HepG2 (cell line): ENCODE results near the gene KLHL11. TPM values are rescaled to one million over a fixed set of nuclear protein-coding genes. Genes with fewer than 3 reads are reported as not detected.
A peak's percentile ranks its signal among the peaks of the same experiment; 100 is the strongest.

Source experiments
- ERF ChIP-seq: IDR thresholded peaks from 2 replicates; pipeline ENCODE4 v1.6.1; 2018; ENCODE audit warnings: missing biosample characterization, missing genetic modification reagents
- GTF3A ChIP-seq: sonication (generic); formaldehyde crosslinking; conservative IDR thresholded peaks from 2 replicates; pipeline ENCODE4 v1.4.0; 2020; ENCODE audit warnings: mild to moderate bottlenecking, missing genetic modification reagents
- LCORL ChIP-seq, 2 experiments: fragments of 450-650 bp in 1 of 2; sonication (generic) in 1 of 2; formaldehyde crosslinking in 1 of 2; IDR thresholded peaks; 2 replicates each; pipeline versions ENCODE4 v1.5.0 to v1.6.1; 2017 to 2020; ENCODE audit warnings: antibody characterized with exemption in 1 of 2, missing genetic modification reagents in 1 of 2
- POLR2A ChIP-seq, 2 experiments: IDR thresholded peaks; 2 replicates each; pipeline ENCODE4 v1.6.1; 2011; ENCODE audit warnings: low read depth in 2 of 2, low read length in 2 of 2, mild to moderate bottlenecking in 1 of 2, moderate library complexity in 1 of 2; ENCODE audit not compliant: insufficient read depth in 1 of 2
- POLR2AphosphoS5 ChIP-seq: IDR thresholded peaks from 2 replicates; pipeline ENCODE4 v1.6.1; 2012; ENCODE audit warnings: low read depth, low read length
- RBFOX2 ChIP-seq: fragments of 200-400 bp; formaldehyde crosslinking; IDR thresholded peaks from 2 replicates; pipeline ENCODE4 v1.6.1; 2017; ENCODE audit warnings: low read depth, mild to moderate bottlenecking, low read length
- RFXANK ChIP-seq: IDR thresholded peaks from 2 replicates; pipeline ENCODE4 v1.6.1; 2016
- SETDB1 ChIP-seq: sonication (generic); formaldehyde crosslinking; IDR thresholded peaks from 2 replicates; pipeline ENCODE4 v1.5.1; 2020; ENCODE audit warnings: missing genetic modification reagents, mild to moderate bottlenecking, borderline replicate concordance
- SMAD9 ChIP-seq: sonication (generic); formaldehyde crosslinking; IDR thresholded peaks from 2 replicates; pipeline ENCODE4 v1.5.1; 2020; ENCODE audit warnings: mild to moderate bottlenecking, missing genetic modification reagents
- SOX6 ChIP-seq, 2 experiments: fragments of 450-650 bp in 1 of 2; sonication (generic) in 1 of 2; formaldehyde crosslinking in 1 of 2; IDR thresholded peaks; 2 replicates each; pipeline versions ENCODE4 v1.4.0 to v1.6.1; 2017 to 2020; ENCODE audit warnings: antibody characterized with exemption in 1 of 2, mild to moderate bottlenecking in 1 of 2, missing genetic modification reagents in 1 of 2
- SP1 ChIP-seq, 2 experiments: fragments of 450-650 bp in 1 of 2; sonication (generic) in 1 of 2; formaldehyde crosslinking in 1 of 2; IDR thresholded peaks; 2 replicates each; pipeline versions ENCODE4 v1.4.0 to v1.6.1; 2016 to 2020; ENCODE audit warnings: missing genetic modification reagents in 1 of 2
- SP2 ChIP-seq: sonication (generic); formaldehyde crosslinking; IDR thresholded peaks from 2 replicates; pipeline ENCODE4 v1.5.1; 2020; ENCODE audit warnings: mild to moderate bottlenecking, missing genetic modification reagents
- TOPORS ChIP-seq: sonication (generic); formaldehyde crosslinking; IDR thresholded peaks from 2 replicates; pipeline ENCODE4 v1.8.0; 2023; ENCODE audit warnings: mild to moderate bottlenecking, missing genetic modification reagents
- ZBTB38 ChIP-seq: sonication (generic); formaldehyde crosslinking; IDR thresholded peaks from 2 replicates; pipeline ENCODE4 v1.5.1; 2020; ENCODE audit warnings: mild to moderate bottlenecking, missing genetic modification reagents
- ZBTB7B ChIP-seq: sonication (generic); formaldehyde crosslinking; IDR thresholded peaks from 2 replicates; pipeline ENCODE4 v1.4.0; 2020; ENCODE audit warnings: missing genetic modification reagents
- ZMYM2 ChIP-seq: sonication (generic); formaldehyde crosslinking; IDR thresholded peaks from 2 replicates; pipeline ENCODE4 v1.8.0; 2022; ENCODE audit warnings: mild to moderate bottlenecking, missing genetic modification reagents
- ZNF34 ChIP-seq: sonication (generic); formaldehyde crosslinking; IDR thresholded peaks from 2 replicates; pipeline ENCODE4 v1.4.0; 2020; ENCODE audit warnings: mild to moderate bottlenecking, missing genetic modification reagents, borderline replicate concordance
- ZNF558 ChIP-seq: sonication (generic); formaldehyde crosslinking; IDR thresholded peaks from 2 replicates; pipeline ENCODE4 v1.9.0; 2022; ENCODE audit warnings: mild to moderate bottlenecking, missing genetic modification reagents, borderline replicate concordance
- ZNF607 ChIP-seq: sonication (generic); formaldehyde crosslinking; IDR thresholded peaks from 2 replicates; pipeline ENCODE4 v1.5.1; 2020; ENCODE audit warnings: missing genetic modification reagents, mild to moderate bottlenecking, borderline replicate concordance
- ZNF678 ChIP-seq: sonication (generic); formaldehyde crosslinking; IDR thresholded peaks from 2 replicates; pipeline ENCODE4 v1.4.0; 2020; ENCODE audit warnings: mild to moderate bottlenecking, missing genetic modification reagents
- polyA plus RNA-seq, 8 experiments: library from polyadenylated mRNA; depleted of rRNA in 3 of 8; stranded (reverse) in 7 of 8; unstranded in 1 of 8; fragments of >200 nt; fragmentation: Illumina TruSeq in 4 of 8; extraction: Trizol in 4 of 8; gene quantifications; 2 replicates each; pipeline versions ENCODE4 v1.2.1 to v1.2.3, GENCODE V29; 2011 to 2016; ENCODE audit warnings: low read depth in 4 of 8, missing spikeins in 1 of 8, mixed read lengths in 1 of 8; ENCODE audit not compliant: insufficient read depth in 1 of 8
- total RNA-seq, 5 experiments: library from RNA; depleted of rRNA; stranded (reverse); fragments of >200 nt; fragmentation: Illumina TruSeq; extraction: Trizol; gene quantifications; 2 replicates each; pipeline ENCODE4 v1.2.3, GENCODE V29; 2016; ENCODE audit warnings: low read depth in 1 of 5
- TF ChIP-seq, protein P1 (sequence below): sonication (generic); formaldehyde crosslinking; IDR thresholded peaks from 2 replicates; pipeline ENCODE4 v1.5.1; 2020; ENCODE audit warnings: missing genetic modification reagents, mild to moderate bottlenecking, borderline replicate concordance
- TF ChIP-seq, protein P2 (sequence below): sonication (generic); formaldehyde crosslinking; IDR thresholded peaks from 2 replicates; pipeline ENCODE4 v1.4.0; 2020; ENCODE audit warnings: mild to moderate bottlenecking, missing genetic modification reagents

Gene KLHL11
- total and polyA plus RNA-seq, 2 of the 13 experiments (the other 11 are each of a cell fraction or from before 2014, with no cell fraction given): 7.7 to 27.5 TPM

GRCh38 chr17:41835800-41836549 is 29.2 kb downstream of the KLHL11 start, which contains the start of gene NT5C3B (continued):
- no peak for TF ChIP-seq SP1 (IDR thresholded peaks at IDR 0.05)
- peak; percentile 27; the same call in 1 of the 2 replicates for TF ChIP-seq SP1 (CRISPR knock-in tag; IDR thresholded peaks at IDR 0.05)
- TF ChIP-seq POLR2A (IDR thresholded peaks at IDR 0.05; ENCODE audit: insufficient read depth in 1 of 2, low read depth in 2 of 2, low read length in 2 of 2): peak; percentile 62 to 89; a peak in 3 of 4 replicates
- no peak for TF ChIP-seq GTF3A (CRISPR knock-in tag)
- TF ChIP-seq SMAD9 (CRISPR knock-in tag): peak; percentile 69; the same call in 1 of the 2 replicates
- peak; percentile 83 for TF ChIP-seq RBFOX2
- 0 out of 2 replicates have a peak, but pooled peaks have one; percentile 22 for TF ChIP-seq ERF
- TF ChIP-seq LCORL (IDR thresholded peaks at IDR 0.05): no peak
- no peak for TF ChIP-seq LCORL (CRISPR knock-in tag; IDR thresholded peaks at IDR 0.05)
- TF ChIP-seq SETDB1: no peak
- TF ChIP-seq RFXANK (CRISPR knock-in tag): 0 out of 2 replicates have a peak, but pooled peaks have one; percentile 3
- TF ChIP-seq, protein P1, sequence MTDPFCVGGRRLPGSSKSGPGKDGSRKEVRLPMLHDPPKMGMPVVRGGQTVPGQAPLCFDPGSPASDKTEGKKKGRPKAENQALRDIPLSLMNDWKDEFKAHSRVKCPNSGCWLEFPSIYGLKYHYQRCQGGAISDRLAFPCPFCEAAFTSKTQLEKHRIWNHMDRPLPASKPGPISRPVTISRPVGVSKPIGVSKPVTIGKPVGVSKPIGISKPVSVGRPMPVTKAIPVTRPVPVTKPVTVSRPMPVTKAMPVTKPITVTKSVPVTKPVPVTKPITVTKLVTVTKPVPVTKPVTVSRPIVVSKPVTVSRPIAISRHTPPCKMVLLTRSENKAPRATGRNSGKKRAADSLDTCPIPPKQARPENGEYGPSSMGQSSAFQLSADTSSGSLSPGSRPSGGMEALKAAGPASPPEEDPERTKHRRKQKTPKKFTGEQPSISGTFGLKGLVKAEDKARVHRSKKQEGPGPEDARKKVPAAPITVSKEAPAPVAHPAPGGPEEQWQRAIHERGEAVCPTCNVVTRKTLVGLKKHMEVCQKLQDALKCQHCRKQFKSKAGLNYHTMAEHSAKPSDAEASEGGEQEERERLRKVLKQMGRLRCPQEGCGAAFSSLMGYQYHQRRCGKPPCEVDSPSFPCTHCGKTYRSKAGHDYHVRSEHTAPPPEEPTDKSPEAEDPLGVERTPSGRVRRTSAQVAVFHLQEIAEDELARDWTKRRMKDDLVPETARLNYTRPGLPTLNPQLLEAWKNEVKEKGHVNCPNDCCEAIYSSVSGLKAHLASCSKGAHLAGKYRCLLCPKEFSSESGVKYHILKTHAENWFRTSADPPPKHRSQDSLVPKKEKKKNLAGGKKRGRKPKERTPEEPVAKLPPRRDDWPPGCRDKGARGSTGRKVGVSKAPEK: no peak
- 0 out of 2 replicates have a peak, but pooled peaks have one; percentile 47 for TF ChIP-seq TOPORS
- TF ChIP-seq SP2 (CRISPR knock-in tag): no peak
- TF ChIP-seq POLR2AphosphoS5: peak; percentile 80
- peak; percentile 49; the same call in 1 of the 2 replicates for TF ChIP-seq ZNF558 (CRISPR knock-in tag)
- TF ChIP-seq ZBTB7B: peak; percentile 72
- no peak for TF ChIP-seq SOX6 (IDR thresholded peaks at IDR 0.05)
- TF ChIP-seq SOX6 (CRISPR knock-in tag; IDR thresholded peaks at IDR 0.05): peak; percentile 5; the same call in 1 of the 2 replicates
- 0 out of 2 replicates have a peak, but pooled peaks have one; percentile 9 for TF ChIP-seq ZNF678 (CRISPR knock-in tag)
- TF ChIP-seq ZMYM2 (CRISPR knock-in tag): no peak
- TF ChIP-seq, protein P2, sequence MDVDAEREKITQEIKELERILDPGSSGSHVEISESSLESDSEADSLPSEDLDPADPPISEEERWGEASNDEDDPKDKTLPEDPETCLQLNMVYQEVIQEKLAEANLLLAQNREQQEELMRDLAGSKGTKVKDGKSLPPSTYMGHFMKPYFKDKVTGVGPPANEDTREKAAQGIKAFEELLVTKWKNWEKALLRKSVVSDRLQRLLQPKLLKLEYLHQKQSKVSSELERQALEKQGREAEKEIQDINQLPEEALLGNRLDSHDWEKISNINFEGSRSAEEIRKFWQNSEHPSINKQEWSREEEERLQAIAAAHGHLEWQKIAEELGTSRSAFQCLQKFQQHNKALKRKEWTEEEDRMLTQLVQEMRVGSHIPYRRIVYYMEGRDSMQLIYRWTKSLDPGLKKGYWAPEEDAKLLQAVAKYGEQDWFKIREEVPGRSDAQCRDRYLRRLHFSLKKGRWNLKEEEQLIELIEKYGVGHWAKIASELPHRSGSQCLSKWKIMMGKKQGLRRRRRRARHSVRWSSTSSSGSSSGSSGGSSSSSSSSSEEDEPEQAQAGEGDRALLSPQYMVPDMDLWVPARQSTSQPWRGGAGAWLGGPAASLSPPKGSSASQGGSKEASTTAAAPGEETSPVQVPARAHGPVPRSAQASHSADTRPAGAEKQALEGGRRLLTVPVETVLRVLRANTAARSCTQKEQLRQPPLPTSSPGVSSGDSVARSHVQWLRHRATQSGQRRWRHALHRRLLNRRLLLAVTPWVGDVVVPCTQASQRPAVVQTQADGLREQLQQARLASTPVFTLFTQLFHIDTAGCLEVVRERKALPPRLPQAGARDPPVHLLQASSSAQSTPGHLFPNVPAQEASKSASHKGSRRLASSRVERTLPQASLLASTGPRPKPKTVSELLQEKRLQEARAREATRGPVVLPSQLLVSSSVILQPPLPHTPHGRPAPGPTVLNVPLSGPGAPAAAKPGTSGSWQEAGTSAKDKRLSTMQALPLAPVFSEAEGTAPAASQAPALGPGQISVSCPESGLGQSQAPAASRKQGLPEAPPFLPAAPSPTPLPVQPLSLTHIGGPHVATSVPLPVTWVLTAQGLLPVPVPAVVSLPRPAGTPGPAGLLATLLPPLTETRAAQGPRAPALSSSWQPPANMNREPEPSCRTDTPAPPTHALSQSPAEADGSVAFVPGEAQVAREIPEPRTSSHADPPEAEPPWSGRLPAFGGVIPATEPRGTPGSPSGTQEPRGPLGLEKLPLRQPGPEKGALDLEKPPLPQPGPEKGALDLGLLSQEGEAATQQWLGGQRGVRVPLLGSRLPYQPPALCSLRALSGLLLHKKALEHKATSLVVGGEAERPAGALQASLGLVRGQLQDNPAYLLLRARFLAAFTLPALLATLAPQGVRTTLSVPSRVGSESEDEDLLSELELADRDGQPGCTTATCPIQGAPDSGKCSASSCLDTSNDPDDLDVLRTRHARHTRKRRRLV (CRISPR knock-in tag): no peak
- no peak for TF ChIP-seq ZNF34
- TF ChIP-seq ZBTB38 (CRISPR knock-in tag): peak; percentile 38; the same call in 1 of the 2 replicates
- 0 out of 2 replicates have a peak, but pooled peaks have one; percentile 70 for TF ChIP-seq ZNF607 (CRISPR knock-in tag)
